Thyroid gland (tissue), 4 donors: ENCODE results near the gene ARFGEF3. TPM values are rescaled to one million over a fixed set of nuclear protein-coding genes. Genes with fewer than 3 reads are reported as not detected.

Experiments used
- DNase-seq, 2 donors: peaks; one replicate each; pipeline ENCODE4 v3.0.0-alpha.2; 2019
- H3K27ac ChIP-seq, 3 donors: fragments of 200-600 bp; sonication (generic); 1 replicate in 2 of 3; 2 replicates in 1 of 3; pipeline ENCODE4 v1.5.1; 2016 to 2019; ENCODE audit warnings: mild to moderate bottlenecking in 1 of 3, moderate library complexity in 1 of 3
- H3K27me3 ChIP-seq: fragments of 200-600 bp; sonication (generic); one replicate; pipeline ENCODE4 v1.5.1; 2019
- H3K36me3 ChIP-seq, 2 donors: fragments of 200-600 bp; sonication (generic); one replicate each; pipeline ENCODE4 v1.5.1; 2016 to 2019
- H3K4me1 ChIP-seq, 2 donors: fragments of 200-600 bp; sonication (generic); one replicate each; pipeline ENCODE4 v1.5.1; 2017 to 2019
- H3K4me3 ChIP-seq, 3 donors: fragments of 200-600 bp; sonication (generic); replicated peaks in 1 of 3; 1 replicate in 2 of 3; 2 replicates in 1 of 3; pipeline ENCODE4 v1.5.1; 2016; ENCODE audit warnings: mild to moderate bottlenecking in 1 of 3
- H3K9me3 ChIP-seq: fragments of 200-600 bp; sonication (generic); one replicate; pipeline ENCODE4 v1.5.1; 2017
- CTCF ChIP-seq, 6 experiments: fragments of 200-600 bp in 3 of 6; fragments of 450-650 bp in 3 of 6; sonication (generic) in 3 of 6; IDR thresholded peaks; one replicate each; pipeline ENCODE4 v1.5.1; 2016 to 2019; ENCODE audit warnings: antibody characterized with exemption in 6 of 6, mild to moderate bottlenecking in 2 of 6, inconsistent platforms in 1 of 6, moderate library complexity in 1 of 6
- POLR2A ChIP-seq, 2 donors: fragments of 450-650 bp; IDR thresholded peaks; one replicate each; pipeline ENCODE4 v1.6.1; 2017; ENCODE audit warnings: antibody characterized with exemption in 2 of 2, mild to moderate bottlenecking in 2 of 2, moderate library complexity in 1 of 2
- WGBS, 2 donors: methylation state at CpG; one replicate each; pipeline ENCODE4 v1.1.5; 2017; 5-methylcytosine and 5-hydroxymethylcytosine counted together
- intact Hi-C: fragments of 100-400 bp; cut with DNase I; formaldehyde crosslinking; loops from one replicate; pipeline ENCODE4 v1.15.1; 2023
- total RNA-seq, 4 donors: library from RNA; depleted of rRNA; stranded (reverse); fragments of >200 nt; gene quantifications; one replicate each; pipeline ENCODE4 v1.2.3, GENCODE V29; 2016

ARFGEF3 gene
- total RNA-seq, 4 donors from 2014 or later = 2.4 to 7.2 (median 4.4) TPM

- Histone ChIP-seq H3K36me3 (no peaks in the 10 kb centered on the region), H3K9me3 (no peaks in the 10 kb centered on the region), H3K27ac (no peak overlapping the region), H3K4me3 (no peak overlapping the region), H3K4me1 (no peaks in the 10 kb centered on the region), H3K27me3 (no peaks in the 10 kb centered on the region)
- intact Hi-C loops = no loop called here
- DNase-seq = no peak
- 80 to 94% methylated on average over 1 of the region's 1 CpG for WGBS, 2 donors
- no peak for TF ChIP-seq CTCF (IDR thresholded peaks at IDR 0.05)
- TF ChIP-seq POLR2A (IDR thresholded peaks at IDR 0.05) = no peak
These were observed 169.7 kb downstream of the ARFGEF3 start for GRCh38 chr6:138331444-138331843.

GRCh38 chr6:138331984-138332383, 170.2 kb downstream of the ARFGEF3 start:
- H3K4me1 ChIP-seq = no peaks in the 10 kb centered on the region
- TF ChIP-seq POLR2A (IDR thresholded peaks at IDR 0.05) = no peak
- no peak for TF ChIP-seq CTCF (IDR thresholded peaks at IDR 0.05)
- DNase-seq = no peak
- 63 to 67% methylated on average over 2 of the region's 2 CpGs for WGBS, 2 donors
- H3K9me3 ChIP-seq = no peaks in the 10 kb centered on the region
- H3K36me3 ChIP-seq = no peaks in the 10 kb centered on the region
- H3K4me3 ChIP-seq = no peak overlapping the region
- intact Hi-C loops = no loop called here
- H3K27ac ChIP-seq = no peak overlapping the region
- no peaks in the 10 kb centered on the region for H3K27me3 ChIP-seq

GRCh38 chr6:138334000-138334399, 172.3 kb downstream of the ARFGEF3 start:
- H3K27me3 ChIP-seq = no peaks in the 10 kb centered on the region
- TF ChIP-seq POLR2A (IDR thresholded peaks at IDR 0.05) (no peak), CTCF (IDR thresholded peaks at IDR 0.05) (no peak)
- H3K4me1 ChIP-seq = no peaks in the 10 kb centered on the region
- 86 to 94% methylated on average over 13 to 14 of the region's 14 CpGs for WGBS, 2 donors
- DNase-seq = no peak
- intact Hi-C loops = no loop called here
- no peak overlapping the region for H3K27ac ChIP-seq
- H3K4me3 ChIP-seq = no peak overlapping the region
- H3K9me3 ChIP-seq = no peaks in the 10 kb centered on the region
- no peaks in the 10 kb centered on the region for H3K36me3 ChIP-seq

- DNase-seq = no peak
- no peak for TF ChIP-seq CTCF (IDR thresholded peaks at IDR 0.05)
- no peak for TF ChIP-seq POLR2A (IDR thresholded peaks at IDR 0.05)
- no peak overlapping the region for H3K4me3 ChIP-seq
- 92 to 95% methylated on average over 14 of the region's 14 CpGs for WGBS, 2 donors
- no peaks in the 10 kb centered on the region for H3K9me3 ChIP-seq
- H3K4me1 ChIP-seq = no peaks in the 10 kb centered on the region
- no peaks in the 10 kb centered on the region for H3K27me3 ChIP-seq
- no peaks in the 10 kb centered on the region for H3K36me3 ChIP-seq
- H3K27ac ChIP-seq = no peak overlapping the region
- intact Hi-C loops = no loop called here
These were observed 173.2 kb downstream of the ARFGEF3 start for GRCh38 chr6:138334963-138335362.

GRCh38 chr6:138336221-138336620, 174.5 kb downstream of the ARFGEF3 start:
- intact Hi-C loops = no loop called here
- Histone ChIP-seq H3K4me3 (no peak overlapping the region), H3K36me3 (no peaks in the 10 kb centered on the region), H3K4me1 (no peaks in the 10 kb centered on the region), H3K27ac (no peak overlapping the region), H3K27me3 (no peaks in the 10 kb centered on the region), H3K9me3 (no peaks in the 10 kb centered on the region)
- DNase-seq = no peak
- TF ChIP-seq CTCF (IDR thresholded peaks at IDR 0.05) (no peak), POLR2A (IDR thresholded peaks at IDR 0.05) (no peak)
- 84 to 92% methylated on average over 8 of the region's 8 CpGs for WGBS, 2 donors
